Measurements from ENCODE around the gene MAP3K19.

MAP3K19 gene

GRCh38 chr2:135066710-135067109 lies 19.5 kb upstream of the MAP3K19 start:
- Histone ChIP-seq H3K4me2 (ENCODE audit: insufficient read depth, low read length) (no peak overlapping the region), H3K79me2 (ENCODE audit: insufficient read depth, low read length) (peaks cover 59% of the 10 kb centered on the region), H3K9me3 (ENCODE audit: insufficient read depth, low read length, severe bottlenecking) (peaks cover 24% of the 10 kb centered on the region), H3K36me3 (ENCODE audit: insufficient read depth, low read length) (peaks cover 49% of the 10 kb centered on the region), H3K4me1 (ENCODE audit: insufficient read depth, low read length) (no peaks in the 10 kb centered on the region), H3K9ac (ENCODE audit: low read depth, low read length) (no peak overlapping the region), H2AFZ (ENCODE audit: low read depth, low read length) (no peak overlapping the region), H3K27me3 (ENCODE audit: insufficient read depth, low read length, poor library complexity) (no peaks in the 10 kb centered on the region), H3K4me3 (ENCODE audit: low read depth in 1 of 2, low read length in 2 of 2) (no peak overlapping the region), H4K20me1 (ENCODE audit: insufficient read depth, low read length) (no peaks in the 10 kb centered on the region), H3K27ac (ENCODE audit: low read length) (no peak overlapping the region)
- TF ChIP-seq CTCF (IDR thresholded peaks at IDR 0.05; ENCODE audit: borderline replicate concordance, extremely low read depth, low read length, poor library complexity, severe bottlenecking) (no peak), EZH2 (IDR thresholded peaks at IDR 0.05; ENCODE audit: borderline replicate concordance, low read depth, low read length, severe bottlenecking) (no peak)
- no peak for DNase-seq
- ATAC-seq (ENCODE audit: insufficient read depth, low read depth), result no peak

GRCh38 chr2:135064149-135064548 lies 16.9 kb upstream of the MAP3K19 start:
- Histone ChIP-seq H3K4me1 (ENCODE audit: insufficient read depth, low read length) (no peaks in the 10 kb centered on the region), H3K27me3 (ENCODE audit: insufficient read depth, low read length, poor library complexity) (no peaks in the 10 kb centered on the region), H4K20me1 (ENCODE audit: insufficient read depth, low read length) (no peaks in the 10 kb centered on the region), H3K27ac (ENCODE audit: low read length) (no peak overlapping the region), H3K9ac (ENCODE audit: low read depth, low read length) (no peak overlapping the region), H3K36me3 (ENCODE audit: insufficient read depth, low read length) (peaks cover 58% of the 10 kb centered on the region), H3K4me2 (ENCODE audit: insufficient read depth, low read length) (no peak overlapping the region), H3K9me3 (ENCODE audit: insufficient read depth, low read length, severe bottlenecking) (peaks cover 1% of the 10 kb centered on the region), H3K79me2 (ENCODE audit: insufficient read depth, low read length) (peaks cover 71% of the 10 kb centered on the region), H2AFZ (ENCODE audit: low read depth, low read length) (no peak overlapping the region), H3K4me3 (ENCODE audit: low read depth in 1 of 2, low read length in 2 of 2) (no peak overlapping the region)
- no peak for TF ChIP-seq CTCF (IDR thresholded peaks at IDR 0.05; ENCODE audit: borderline replicate concordance, extremely low read depth, low read length, poor library complexity, severe bottlenecking)
- no peak for TF ChIP-seq EZH2 (IDR thresholded peaks at IDR 0.05; ENCODE audit: borderline replicate concordance, low read depth, low read length, severe bottlenecking)
- ATAC-seq (ENCODE audit: insufficient read depth, low read depth) (no peak), DNase-seq (no peak)

- Histone ChIP-seq H3K27ac (ENCODE audit: low read length) (no peak overlapping the region), H3K9ac (ENCODE audit: low read depth, low read length) (no peak overlapping the region), H2AFZ (ENCODE audit: low read depth, low read length) (no peak overlapping the region), H4K20me1 (ENCODE audit: insufficient read depth, low read length) (no peaks in the 10 kb centered on the region), H3K9me3 (ENCODE audit: insufficient read depth, low read length, severe bottlenecking) (no peaks in the 10 kb centered on the region), H3K79me2 (ENCODE audit: insufficient read depth, low read length) (peaks cover 80% of the 10 kb centered on the region), H3K36me3 (ENCODE audit: insufficient read depth, low read length) (peaks cover 65% of the 10 kb centered on the region), H3K4me3 (ENCODE audit: low read depth in 1 of 2, low read length in 2 of 2) (no peak overlapping the region), H3K4me1 (ENCODE audit: insufficient read depth, low read length) (peaks cover 3% of the 10 kb centered on the region; the same call in 1 of the 2 replicates), H3K27me3 (ENCODE audit: insufficient read depth, low read length, poor library complexity) (no peaks in the 10 kb centered on the region), H3K4me2 (ENCODE audit: insufficient read depth, low read length) (no peak overlapping the region)
- ATAC-seq (ENCODE audit: insufficient read depth, low read depth) (no peak), DNase-seq (no peak)
- TF ChIP-seq EZH2 (IDR thresholded peaks at IDR 0.05; ENCODE audit: borderline replicate concordance, low read depth, low read length, severe bottlenecking) (no peak), CTCF (IDR thresholded peaks at IDR 0.05; ENCODE audit: borderline replicate concordance, extremely low read depth, low read length, poor library complexity, severe bottlenecking) (no peak)
These were observed 16.0 kb upstream of the MAP3K19 start for GRCh38 chr2:135063210-135063609.

GRCh38 chr2:135059577-135059976 lies 12.3 kb upstream of the MAP3K19 start:
- Histone ChIP-seq H3K9me3 (ENCODE audit: insufficient read depth, low read length, severe bottlenecking) (no peaks in the 10 kb centered on the region), H3K36me3 (ENCODE audit: insufficient read depth, low read length) (peaks cover 53% of the 10 kb centered on the region), H3K27me3 (ENCODE audit: insufficient read depth, low read length, poor library complexity) (no peaks in the 10 kb centered on the region), H2AFZ (ENCODE audit: low read depth, low read length) (no peak overlapping the region), H4K20me1 (ENCODE audit: insufficient read depth, low read length) (no peaks in the 10 kb centered on the region), H3K4me2 (ENCODE audit: insufficient read depth, low read length) (no peak overlapping the region), H3K9ac (ENCODE audit: low read depth, low read length) (no peak overlapping the region), H3K27ac (ENCODE audit: low read length) (no peak overlapping the region), H3K79me2 (ENCODE audit: insufficient read depth, low read length) (peaks cover 88% of the 10 kb centered on the region), H3K4me1 (ENCODE audit: insufficient read depth, low read length) (peaks cover 31% of the 10 kb centered on the region), H3K4me3 (ENCODE audit: low read depth in 1 of 2, low read length in 2 of 2) (no peak overlapping the region)
- TF ChIP-seq EZH2 (IDR thresholded peaks at IDR 0.05; ENCODE audit: borderline replicate concordance, low read depth, low read length, severe bottlenecking), result no peak
- no peak for TF ChIP-seq CTCF (IDR thresholded peaks at IDR 0.05; ENCODE audit: borderline replicate concordance, extremely low read depth, low read length, poor library complexity, severe bottlenecking)
- DNase-seq (no peak), ATAC-seq (ENCODE audit: insufficient read depth, low read depth) (no peak)

All from DND-41 (cell line).